Measurements from ENCODE around the gene C20orf173. TPM values are rescaled to one million over a fixed set of nuclear protein-coding genes. Genes with fewer than 3 reads are reported as not detected.

C20orf173 gene
- total RNA-seq, 4 donors from 2014 or later = not detected

GRCh38 chr20:35496481-35496880 lies 33.0 kb downstream of the C20orf173 start:
- peaks cover 36% of the 10 kb centered on the region in 2 donors for H3K4me1 ChIP-seq
- no peak for ATAC-seq

GRCh38 chr20:35492352-35492751 lies 37.1 kb downstream of the C20orf173 start:
- intact Hi-C loops (cut with DNase I; ENCODE audit: low total_unique reads) (no loop called here), in situ Hi-C loops (cut with MboI; ENCODE audit: low sequenced_read_pairs in 4 of 4) (no loop called here)
- no peaks in the 10 kb centered on the region for H3K9me3 ChIP-seq
- DNase-seq (no peak), ATAC-seq (no peak)
- no peak for TF ChIP-seq POLR2A (IDR thresholded peaks at IDR 0.05)
- TF ChIP-seq CTCF (IDR thresholded peaks at IDR 0.05 in 4 of 5, conservative IDR thresholded peaks at IDR 0.05 in 1 of 5) = no peak
- H3K4me1 ChIP-seq = peaks cover 29% of the 10 kb centered on the region in 2 donors
- no peaks in the 10 kb centered on the region for H3K27me3 ChIP-seq
- H3K4me3 ChIP-seq = no peak overlapping the region
- peaks cover 0 to 52% of the 10 kb centered on the region in 2 donors for H3K36me3 ChIP-seq
- H3K27ac ChIP-seq = no peak overlapping the region

More at GRCh38 chr20:35496481-35496880, 33.0 kb downstream of the C20orf173 start:
- intact Hi-C loops (cut with DNase I; ENCODE audit: low total_unique reads) = no loop called here
- no peak for DNase-seq
- no peak overlapping the region for H3K4me3 ChIP-seq
- no peaks in the 10 kb centered on the region for H3K9me3 ChIP-seq
- H3K27me3 ChIP-seq = no peaks in the 10 kb centered on the region
- in situ Hi-C loops (cut with MboI; ENCODE audit: low sequenced_read_pairs in 4 of 4) = no loop called here
- H3K27ac ChIP-seq = peak overlapping the region; percentile 65 to 83 (median 78)
- peaks cover 0 to 57% of the 10 kb centered on the region in 2 donors for H3K36me3 ChIP-seq
- TF ChIP-seq CTCF (IDR thresholded peaks at IDR 0.05 in 4 of 5, conservative IDR thresholded peaks at IDR 0.05 in 1 of 5) (no peak), POLR2A (IDR thresholded peaks at IDR 0.05) (no peak)

GRCh38 chr20:35491823-35492222 lies 37.6 kb downstream of the C20orf173 start:
- ATAC-seq = no peak
- Histone ChIP-seq H3K36me3 (peaks cover 0 to 53% of the 10 kb centered on the region in 2 donors), H3K27ac (no peak overlapping the region), H3K4me1 (peaks cover 24% of the 10 kb centered on the region in 2 donors), H3K9me3 (no peaks in the 10 kb centered on the region), H3K4me3 (no peak overlapping the region), H3K27me3 (no peaks in the 10 kb centered on the region)
- in situ Hi-C loops (cut with MboI; ENCODE audit: low sequenced_read_pairs in 4 of 4) (no loop called here), intact Hi-C loops (cut with DNase I; ENCODE audit: low total_unique reads) (no loop called here)
- TF ChIP-seq CTCF (IDR thresholded peaks at IDR 0.05 in 4 of 5, conservative IDR thresholded peaks at IDR 0.05 in 1 of 5) (no peak), POLR2A (IDR thresholded peaks at IDR 0.05) (no peak)
- no peak for DNase-seq

- Histone ChIP-seq H3K4me3 (peak overlapping the region in 1 of 4 donors; percentile 33), H3K27me3 (no peaks in the 10 kb centered on the region), H3K4me1 (peaks cover 15 to 16% of the 10 kb centered on the region in 2 donors), H3K27ac (no peak overlapping the region), H3K9me3 (no peaks in the 10 kb centered on the region), H3K36me3 (peaks cover 0 to 55% of the 10 kb centered on the region in 2 donors)
- intact Hi-C loops (cut with DNase I; ENCODE audit: low total_unique reads) = no loop called here
- TF ChIP-seq POLR2A (IDR thresholded peaks at IDR 0.05) = no peak
- no peak for TF ChIP-seq CTCF (IDR thresholded peaks at IDR 0.05 in 4 of 5, conservative IDR thresholded peaks at IDR 0.05 in 1 of 5)
- ATAC-seq (peak in 1 of 2 donors; percentile 27), DNase-seq (no peak)
- in situ Hi-C loops (cut with MboI; ENCODE audit: low sequenced_read_pairs in 4 of 4) = no loop called here
These were observed 38.7 kb downstream of the C20orf173 start for GRCh38 chr20:35490736-35491181.

GRCh38 chr20:35489717-35490116 lies 39.7 kb downstream of the C20orf173 start:
- H3K9me3 ChIP-seq = no peaks in the 10 kb centered on the region
- in situ Hi-C loops (cut with MboI; ENCODE audit: low sequenced_read_pairs in 4 of 4) = no loop called here
- H3K4me1 ChIP-seq = peaks cover 4 to 5% of the 10 kb centered on the region in 2 donors
- ATAC-seq (no peak), DNase-seq (no peak)
- no peak for TF ChIP-seq CTCF (IDR thresholded peaks at IDR 0.05 in 4 of 5, conservative IDR thresholded peaks at IDR 0.05 in 1 of 5)
- TF ChIP-seq POLR2A (IDR thresholded peaks at IDR 0.05) = no peak
- H3K27me3 ChIP-seq = no peaks in the 10 kb centered on the region
- peaks cover 0 to 47% of the 10 kb centered on the region in 2 donors for H3K36me3 ChIP-seq
- intact Hi-C loops (cut with DNase I; ENCODE audit: low total_unique reads) = no loop called here
- H3K4me3 ChIP-seq = no peak overlapping the region
- H3K27ac ChIP-seq = no peak overlapping the region

Measured in gastrocnemius medialis (tissue), 4 donors.